GM18499 (cell line): ENCODE measurements around the gene NPDC1.

ENCODE experiments used
- ATAC-seq: cut with Tn5 transposase; IDR thresholded peaks from one replicate; pipeline ENCODE4 v1.9.1; 2021; ENCODE audit warnings: moderate number of reproducible peaks; ENCODE audit not compliant: insufficient read depth, unreplicated experiment

The NPDC1 gene

GRCh38 chr9:137028263-137029057 is 17.5 kb downstream of the NPDC1 start:
- no peak for ATAC-seq

GRCh38 chr9:137027369-137028262 is 18.4 kb downstream of the NPDC1 start, which contains the start of gene ABCA2:
ABCA2 (minus strand) TSS chr9:137028237; CDS start chr9:137028140, 97 bp downstream.
- ATAC-seq = no peak

GRCh38 chr9:137026828-137027227 is 19.1 kb downstream of the NPDC1 start:
- ATAC-seq = no peak

- ATAC-seq = no peak
These were observed 19.6 kb downstream of the NPDC1 start for GRCh38 chr9:137026384-137026783.

- ATAC-seq = no peak
These were observed 20.4 kb downstream of the NPDC1 start for GRCh38 chr9:137025517-137025966.

GRCh38 chr9:137023583-137023991 is 22.4 kb downstream of the NPDC1 start:
- ATAC-seq = no peak

GRCh38 chr9:137023157-137023556 is 22.8 kb downstream of the NPDC1 start:
- ATAC-seq = no peak

- no peak for ATAC-seq
These were observed 23.3 kb downstream of the NPDC1 start for GRCh38 chr9:137022662-137023008.

- no peak for ATAC-seq
These were observed 23.9 kb downstream of the NPDC1 start for GRCh38 chr9:137021979-137022661.

GRCh38 chr9:137021568-137021978 is 24.4 kb downstream of the NPDC1 start:
- no peak for ATAC-seq

- no peak for ATAC-seq
These were observed 25.0 kb downstream of the NPDC1 start for GRCh38 chr9:137020771-137021567.

- no peak for ATAC-seq
These were observed 25.9 kb downstream of the NPDC1 start for GRCh38 chr9:137019891-137020683.

- ATAC-seq = no peak
These were observed 27.0 kb downstream of the NPDC1 start for GRCh38 chr9:137018761-137019559.

GRCh38 chr9:137017791-137018497 is 28.0 kb downstream of the NPDC1 start:
- ATAC-seq = no peak

- no peak for ATAC-seq
These were observed 28.9 kb downstream of the NPDC1 start for GRCh38 chr9:137017071-137017470.

- no peak for ATAC-seq
These were observed 29.5 kb downstream of the NPDC1 start for GRCh38 chr9:137016436-137016835.

- ATAC-seq = no peak
These were observed 30.0 kb downstream of the NPDC1 start for GRCh38 chr9:137015976-137016375.

GRCh38 chr9:137015540-137015930 is 30.4 kb downstream of the NPDC1 start:
- no peak for ATAC-seq
